HUDEP-2 (cell line): ENCODE data around the gene SREBF1.
A peak's percentile ranks its signal among the peaks of the same experiment; 100 is the strongest.

ENCODE experiments used
- DNase-seq, 76 experiments: peaks; one replicate each; lab custom pipeline; 2025; ENCODE audit not compliant: unreplicated experiment in 76 of 76; lab: John Stamatoyannopoulos, UW

The SREBF1 gene

GRCh38 chr17:17826942-17827785 lies 9.6 kb downstream of the SREBF1 start:
- no peak for DNase-seq

GRCh38 chr17:17826342-17826713 lies 10.5 kb downstream of the SREBF1 start:
- no peak for DNase-seq

- DNase-seq, result peak in 2 of 76 experiments; percentile 17 to 39
Observed at GRCh38 chr17:17824783-17825614, 11.8 kb downstream of the SREBF1 start.

GRCh38 chr17:17824119-17824782 lies 12.5 kb downstream of the SREBF1 start:
- DNase-seq, result peak in 47 of 76 experiments; percentile 22 to 91 (median 72)

GRCh38 chr17:17823433-17824118 lies 13.2 kb downstream of the SREBF1 start:
- DNase-seq, result peak in 74 of 76 experiments; percentile 45 to 95 (median 84)

- no peak for DNase-seq
Observed at GRCh38 chr17:17822616-17823015, 14.2 kb downstream of the SREBF1 start.

GRCh38 chr17:17822189-17822588 lies 14.6 kb downstream of the SREBF1 start:
- DNase-seq, result peak in 33 of 76 experiments; percentile 19 to 73 (median 40)

GRCh38 chr17:17820463-17821158 lies 16.2 kb downstream of the SREBF1 start:
- no peak for DNase-seq

- no peak for DNase-seq
Observed at GRCh38 chr17:17820046-17820445, 16.7 kb downstream of the SREBF1 start.

GRCh38 chr17:17819561-17819995 lies 17.2 kb downstream of the SREBF1 start:
- peak in 71 of 76 experiments; percentile 18 to 87 (median 72) for DNase-seq

GRCh38 chr17:17819111-17819510 lies 17.7 kb downstream of the SREBF1 start:
- no peak for DNase-seq

GRCh38 chr17:17818088-17818526 lies 18.7 kb downstream of the SREBF1 start:
- peak in 53 of 76 experiments; percentile 15 to 74 (median 55) for DNase-seq

GRCh38 chr17:17817552-17817947 lies 19.2 kb downstream of the SREBF1 start:
- DNase-seq, result no peak

- no peak for DNase-seq
Observed at GRCh38 chr17:17816831-17817551, 19.8 kb downstream of the SREBF1 start.

GRCh38 chr17:17816240-17816814 lies 20.5 kb downstream of the SREBF1 start:
- DNase-seq, result no peak

- DNase-seq, result no peak
Observed at GRCh38 chr17:17815436-17816200, 21.2 kb downstream of the SREBF1 start.

GRCh38 chr17:17815062-17815406 lies 21.8 kb downstream of the SREBF1 start:
- DNase-seq, result peak in 2 of 76 experiments; percentile 19 to 35
